Astrocyte of the cerebellum (primary cell): ENCODE measurements around the gene PBX2.

Experiments used
- DNase-seq: peaks from one replicate; pipeline ENCODE4 v3.0.0-alpha.2; 2011; ENCODE audit warnings: low read depth
- H3K4me3 ChIP-seq: 2 replicates; pipeline ENCODE4 v1.5.1; 2011; ENCODE audit warnings: mild to moderate bottlenecking, low read depth, low read length, moderate library complexity
- in situ Hi-C: cut with HindIII; loops from 2 replicates; pipeline ENCODE4 v1.10.0; 2017; ENCODE audit warnings: low sequenced_read_pairs
- TF ChIP-seq, protein P1 (sequence below): IDR thresholded peaks from 2 replicates; pipeline ENCODE4 v1.5.1; 2012; ENCODE audit warnings: low read length, low read depth, moderate library complexity, mild to moderate bottlenecking; ENCODE audit errors: missing control alignments

The PBX2 gene

GRCh38 chr6:32166411-32167061, 23.5 kb downstream of the PBX2 start:
- TF ChIP-seq, protein P1, sequence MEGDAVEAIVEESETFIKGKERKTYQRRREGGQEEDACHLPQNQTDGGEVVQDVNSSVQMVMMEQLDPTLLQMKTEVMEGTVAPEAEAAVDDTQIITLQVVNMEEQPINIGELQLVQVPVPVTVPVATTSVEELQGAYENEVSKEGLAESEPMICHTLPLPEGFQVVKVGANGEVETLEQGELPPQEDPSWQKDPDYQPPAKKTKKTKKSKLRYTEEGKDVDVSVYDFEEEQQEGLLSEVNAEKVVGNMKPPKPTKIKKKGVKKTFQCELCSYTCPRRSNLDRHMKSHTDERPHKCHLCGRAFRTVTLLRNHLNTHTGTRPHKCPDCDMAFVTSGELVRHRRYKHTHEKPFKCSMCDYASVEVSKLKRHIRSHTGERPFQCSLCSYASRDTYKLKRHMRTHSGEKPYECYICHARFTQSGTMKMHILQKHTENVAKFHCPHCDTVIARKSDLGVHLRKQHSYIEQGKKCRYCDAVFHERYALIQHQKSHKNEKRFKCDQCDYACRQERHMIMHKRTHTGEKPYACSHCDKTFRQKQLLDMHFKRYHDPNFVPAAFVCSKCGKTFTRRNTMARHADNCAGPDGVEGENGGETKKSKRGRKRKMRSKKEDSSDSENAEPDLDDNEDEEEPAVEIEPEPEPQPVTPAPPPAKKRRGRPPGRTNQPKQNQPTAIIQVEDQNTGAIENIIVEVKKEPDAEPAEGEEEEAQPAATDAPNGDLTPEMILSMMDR: no peak
- DNase-seq: no peak
- H3K4me3 ChIP-seq: no peak overlapping the region
- in situ Hi-C loops: no loop called here

- TF ChIP-seq, protein P1: no peak
- in situ Hi-C loops: no loop called here
- no peak within 1 kb of the TSS for H3K4me3 ChIP-seq
- DNase-seq: no peak
These were observed 25.7 kb downstream of the PBX2 start, which contains the start of gene EGFL8 for GRCh38 chr6:32164295-32164694. EGFL8 (plus strand) TSS chr6:32164595; CDS start chr6:32166166, 1,571 bp downstream.

DNA sequence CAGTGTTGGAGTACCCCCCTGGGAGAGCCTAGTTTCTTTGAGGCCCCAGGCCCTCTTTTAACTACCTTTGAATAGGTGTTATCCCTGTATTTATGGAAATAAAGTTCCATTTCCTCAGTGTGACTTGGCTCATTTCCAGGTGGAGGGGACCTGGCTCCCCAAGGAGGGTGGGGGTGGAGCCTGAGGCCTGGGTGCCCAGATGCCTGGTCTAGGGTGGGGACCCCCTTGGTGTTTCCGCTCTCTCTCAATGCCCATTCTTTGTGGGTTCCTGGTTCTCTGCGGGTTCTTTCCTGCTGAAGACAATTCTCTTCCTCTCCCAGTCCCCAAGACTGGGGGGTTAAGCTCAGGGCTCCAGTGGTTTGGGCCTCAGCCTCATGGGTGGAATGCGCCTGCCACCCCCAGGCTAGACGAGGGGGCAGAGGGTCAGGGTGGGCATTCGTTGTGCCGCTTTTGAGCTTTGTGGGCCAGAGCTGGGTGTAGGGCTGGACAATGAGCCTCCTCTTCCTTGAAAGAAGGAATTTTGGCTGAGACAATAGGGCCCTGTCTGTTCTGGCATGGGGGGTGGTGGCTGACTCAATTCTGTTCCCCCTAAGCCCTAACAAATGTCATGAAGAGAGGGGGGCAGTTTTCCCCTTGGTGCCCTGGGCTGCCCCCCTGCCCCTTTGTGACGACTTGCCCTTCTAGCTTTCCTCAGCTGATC, 26.3 kb downstream of the PBX2 start:
- no peak for DNase-seq
- in situ Hi-C loops: no loop called here
- TF ChIP-seq, protein P1: no peak
- H3K4me3 ChIP-seq: no peak overlapping the region

- in situ Hi-C loops: no loop called here
- no peak for DNase-seq
- H3K4me3 ChIP-seq: no peak overlapping the region
- TF ChIP-seq, protein P1: no peak
These were observed 31.9 kb downstream of the PBX2 start for GRCh38 chr6:32158052-32158451.

DNA sequence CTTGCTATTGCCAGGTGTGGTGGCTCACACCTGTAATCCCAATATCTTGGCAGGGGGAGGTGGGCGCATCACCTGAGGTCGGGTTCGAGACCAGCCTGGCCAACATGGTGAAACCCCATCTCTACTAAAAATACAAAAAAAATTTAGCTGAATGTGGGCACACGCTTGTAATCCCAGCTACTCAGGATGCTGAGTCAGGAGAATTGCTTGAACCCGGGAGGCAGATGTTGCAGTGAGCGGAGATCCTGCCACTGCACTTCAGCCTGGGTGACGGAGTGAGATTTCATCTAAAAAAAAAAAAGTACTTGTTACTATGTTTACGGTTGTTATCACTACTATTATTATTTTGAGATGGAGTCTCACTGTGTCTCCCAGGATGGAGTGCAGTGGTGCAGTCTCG, 33.1 kb downstream of the PBX2 start:
- TF ChIP-seq, protein P1: no peak
- in situ Hi-C loops: no loop called here
- DNase-seq: no peak

GRCh38 chr6:32154514-32155161, 35.4 kb downstream of the PBX2 start:
- TF ChIP-seq, protein P1: peak; percentile 58
- peak overlapping the region; percentile 94 for H3K4me3 ChIP-seq
- DNase-seq: peak; percentile 33
- in situ Hi-C loops: no loop called here

More for the DNA sequence above, 33.1 kb downstream of the PBX2 start:
- H3K4me3 ChIP-seq: no peak overlapping the region
